ENCODE results near the gene LRCH3. TPM values are rescaled to one million over a fixed set of nuclear protein-coding genes. Genes with fewer than 3 reads are reported as not detected.

The LRCH3 gene
- polyA plus RNA-seq, 2 of the 4 experiments (the other 2 are of a cell fraction), result 14.2 to 44.6 TPM

DNA sequence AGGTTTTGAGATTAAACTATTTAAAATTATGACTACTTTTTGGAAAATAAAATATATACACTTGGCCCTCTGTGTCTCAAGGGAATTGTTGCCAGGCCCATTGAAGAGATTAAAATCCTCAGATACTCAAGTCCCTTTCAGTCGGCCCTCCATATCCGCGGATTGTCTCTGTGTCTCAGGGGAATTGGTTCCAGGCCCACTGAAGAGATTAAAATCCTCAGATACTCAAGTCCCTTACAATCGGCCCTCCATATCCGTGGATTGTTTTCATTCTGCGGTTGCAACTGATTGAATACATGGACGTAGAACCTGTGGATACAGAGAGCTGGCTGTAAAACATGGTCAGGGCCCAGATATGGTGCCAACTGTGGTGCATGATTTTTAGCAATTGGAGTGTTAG is 15.7 kb upstream of the LRCH3 start:
- Histone ChIP-seq H3K9me3 (no peaks in the 10 kb centered on the region), H3K27ac (no peak overlapping the region), H3K4me1 (no peaks in the 10 kb centered on the region), H3K4me3 (no peak overlapping the region), H3K4me2 (no peak overlapping the region)
- 86% methylated on average over 7 of the region's 7 CpGs for WGBS (ENCODE audit: missing lambda C conversion rate)
- ATAC-seq (no peak), DNase-seq (ENCODE audit: low read depth in 1 of 2, low spot score in 1 of 2) (no peak), FAIRE-seq (no peak)
- POLR2A ChIA-PET, result no interaction called here
- TF ChIP-seq ESRRA (IDR thresholded peaks at IDR 0.05; ENCODE audit: borderline replicate concordance, low read length) (no peak), USF2 (IDR thresholded peaks at IDR 0.05) (no peak), EHMT2 (IDR thresholded peaks at IDR 0.05; ENCODE audit: low read depth) (no peak), ZSCAN20 (CRISPR knock-in tag; IDR thresholded peaks at IDR 0.05) (no peak)
- CTCF ChIA-PET, result no interaction called here

DNA sequence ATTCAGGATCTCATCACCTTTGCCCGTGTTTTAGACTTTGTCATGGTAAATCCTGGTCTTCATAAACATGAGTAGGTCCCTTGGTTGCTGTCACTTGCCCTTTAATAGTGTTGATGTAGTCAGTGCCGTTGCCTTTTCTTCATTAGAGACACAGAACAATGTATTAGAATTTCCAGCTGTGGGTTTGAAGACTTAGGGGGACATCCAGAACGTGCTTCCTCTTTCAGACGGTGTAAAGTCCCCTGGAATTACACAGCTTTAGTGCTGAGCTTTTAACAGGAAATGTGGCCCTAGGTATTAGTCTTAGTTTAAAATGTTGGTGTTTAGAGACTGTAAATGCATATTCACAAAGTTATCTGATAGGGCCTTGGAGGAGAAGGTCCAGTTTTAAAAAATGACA is 8.8 kb upstream of the LRCH3 start:
- no peak for FAIRE-seq
- CTCF ChIA-PET, result interaction anchor here (1.6 kb wide), 1 partner anchor 161 kb away, joined by 4 read pairs; no protein-coding TSS in a partner anchor

DNA sequence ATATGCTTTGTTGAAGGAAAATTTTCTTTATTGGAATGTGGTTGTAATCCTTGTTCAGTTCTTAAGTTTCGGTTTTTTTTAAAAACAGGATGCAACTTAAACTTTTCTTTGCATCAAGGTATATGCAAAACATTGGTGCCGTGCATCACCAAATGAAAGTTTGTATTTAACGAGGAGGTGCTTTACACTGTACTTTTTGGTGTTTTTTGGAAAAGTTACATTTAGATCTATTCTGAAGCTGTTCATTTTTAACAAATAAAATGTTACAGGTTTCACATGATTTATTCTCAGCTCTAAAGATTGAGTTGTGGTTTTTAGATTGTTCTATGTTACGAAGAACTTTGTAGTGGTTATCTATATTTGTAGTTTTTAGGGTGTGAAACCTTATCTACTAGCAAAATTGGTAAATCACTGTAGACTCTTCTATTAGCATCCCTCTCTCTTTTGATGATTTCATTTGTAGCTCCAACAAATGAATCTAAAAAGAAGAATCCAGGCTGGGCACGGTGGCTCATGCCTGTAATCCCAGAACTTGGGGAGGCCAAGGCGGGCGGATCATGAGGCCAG is 7.0 kb upstream of the LRCH3 start:
- TF ChIP-seq CTCF (IDR thresholded peaks at IDR 0.05) (no peak), HOXB5 (CRISPR knock-in tag; IDR thresholded peaks at IDR 0.05) (no peak), CBX2 (IDR thresholded peaks at IDR 0.05; ENCODE audit: borderline replicate concordance, low read depth) (no peak), RAD21 (conservative IDR thresholded peaks at IDR 0.05 in 1 of 2, IDR thresholded peaks at IDR 0.05 in 1 of 2) (no peak), HOXB13 (CRISPR knock-in tag; IDR thresholded peaks at IDR 0.05; ENCODE audit: low read depth) (no peak), FOSL2 (IDR thresholded peaks at IDR 0.05) (no peak), FOSL2 (CRISPR knock-in tag; IDR thresholded peaks at IDR 0.05) (no peak), USF2 (IDR thresholded peaks at IDR 0.05) (no peak), CBX8 (IDR thresholded peaks at IDR 0.05) (no peak), NR3C1 (IDR thresholded peaks at IDR 0.05) (no peak), NFE2L2 (conservative IDR thresholded peaks at IDR 0.05; ENCODE audit: low read length) (no peak), ZFP36 (IDR thresholded peaks at IDR 0.05; ENCODE audit: borderline replicate concordance, partially characterized antibody) (no peak), JUN (IDR thresholded peaks at IDR 0.05) (no peak), MAZ (IDR thresholded peaks at IDR 0.05; ENCODE audit: borderline replicate concordance, low read depth, low read length) (no peak), RFX5 (IDR thresholded peaks at IDR 0.05) (no peak), HDAC2 (IDR thresholded peaks at IDR 0.05) (no peak), MAFK (IDR thresholded peaks at IDR 0.05; ENCODE audit: partially characterized antibody) (no peak)
- TF ChIP-seq, protein P1, sequence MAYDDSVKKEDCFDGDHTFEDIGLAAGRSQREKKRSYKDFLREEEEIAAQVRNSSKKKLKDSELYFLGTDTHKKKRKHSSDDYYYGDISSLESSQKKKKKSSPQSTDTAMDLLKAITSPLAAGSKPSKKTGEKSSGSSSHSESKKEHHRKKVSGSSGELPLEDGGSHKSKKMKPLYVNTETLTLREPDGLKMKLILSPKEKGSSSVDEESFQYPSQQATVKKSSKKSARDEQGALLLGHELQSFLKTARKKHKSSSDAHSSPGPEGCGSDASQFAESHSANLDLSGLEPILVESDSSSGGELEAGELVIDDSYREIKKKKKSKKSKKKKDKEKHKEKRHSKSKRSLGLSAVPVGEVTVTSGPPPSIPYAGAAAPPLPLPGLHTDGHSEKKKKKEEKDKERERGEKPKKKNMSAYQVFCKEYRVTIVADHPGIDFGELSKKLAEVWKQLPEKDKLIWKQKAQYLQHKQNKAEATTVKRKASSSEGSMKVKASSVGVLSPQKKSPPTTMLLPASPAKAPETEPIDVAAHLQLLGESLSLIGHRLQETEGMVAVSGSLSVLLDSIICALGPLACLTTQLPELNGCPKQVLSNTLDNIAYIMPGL (CRISPR knock-in tag; IDR thresholded peaks at IDR 0.05; ENCODE audit: borderline replicate concordance), result no peak
- no peak for DNase-seq (ENCODE audit: low read depth in 1 of 2, low spot score in 1 of 2)
- H3K4me1 ChIP-seq, result no peaks in the 10 kb centered on the region
- FAIRE-seq, result no peak
- 85% methylated on average over 7 of the region's 7 CpGs for WGBS (ENCODE audit: missing lambda C conversion rate)
- POLR2A ChIA-PET, result no interaction called here
- H3K4me2 ChIP-seq, result no peak overlapping the region
- CTCF ChIA-PET, result interaction anchor here (1.0 to 1.2 kb wide), 2 partner anchors 12 to 18 kb away, joined by 3 to 4 read pairs; no protein-coding TSS in a partner anchor
- H3K4me3 ChIP-seq, result no peak overlapping the region
- no peak for ATAC-seq
- no peak overlapping the region for H3K27ac ChIP-seq
- H3K9me3 ChIP-seq, result no peaks in the 10 kb centered on the region

More for the DNA sequence above, 8.8 kb upstream of the LRCH3 start:
- no peak overlapping the region for H3K4me3 ChIP-seq
- H3K9me3 ChIP-seq, result no peaks in the 10 kb centered on the region
- TF ChIP-seq CBX2 (IDR thresholded peaks at IDR 0.05; ENCODE audit: borderline replicate concordance, low read depth) (no peak), EP300 (IDR thresholded peaks at IDR 0.05) (no peak), JUN (IDR thresholded peaks at IDR 0.05) (no peak), SREBF2 (IDR thresholded peaks at IDR 0.05) (no peak), HES2 (IDR thresholded peaks at IDR 0.05) (no peak), PHF8 (IDR thresholded peaks at IDR 0.05; ENCODE audit: borderline replicate concordance, low read depth) (no peak), NFE2L2 (conservative IDR thresholded peaks at IDR 0.05; ENCODE audit: low read length) (no peak)
- no peak overlapping the region for H3K27ac ChIP-seq
- 98% methylated on average over 4 of the region's 4 CpGs for WGBS (ENCODE audit: missing lambda C conversion rate)
- H3K4me1 ChIP-seq, result no peaks in the 10 kb centered on the region
- POLR2A ChIA-PET, result no interaction called here
- no peak for DNase-seq (ENCODE audit: low read depth in 1 of 2, low spot score in 1 of 2)
- no peak for ATAC-seq
- no peak overlapping the region for H3K4me2 ChIP-seq

All from A549 (cell line).